Rectal smooth muscle tissue (tissue), 1 donor: ENCODE results near the gene GP2.

Experiments
- H3K27ac ChIP-seq: one replicate; pipeline ENCODE4 v1.7.0; 2013; ENCODE audit warnings: low read depth, low read length, inconsistent platforms
- H3K27me3 ChIP-seq: one replicate; pipeline ENCODE4 v1.7.0; 2013; ENCODE audit warnings: low read length; ENCODE audit not compliant: control insufficient read depth, insufficient read depth
- H3K36me3 ChIP-seq: one replicate; pipeline ENCODE4 v1.7.0; 2013; ENCODE audit warnings: low read length; ENCODE audit not compliant: control insufficient read depth, insufficient read depth
- H3K4me1 ChIP-seq: one replicate; pipeline ENCODE4 v1.7.0; 2013; ENCODE audit warnings: low read length; ENCODE audit not compliant: control insufficient read depth, insufficient read depth
- H3K4me3 ChIP-seq: one replicate; pipeline ENCODE4 v1.7.0; 2013; ENCODE audit warnings: low read length
- H3K9ac ChIP-seq: one replicate; pipeline ENCODE4 v1.7.0; 2013; ENCODE audit warnings: low read length

GP2 gene

GRCh38 chr16:20327444-20328041, at the start of gene GP2:
Gene GP2 (minus strand): TSS chr16:20327513. CDS start chr16:20326431, 1,082 bp downstream.
- Histone ChIP-seq H3K4me1 (no peaks in the 10 kb centered on the region), H3K27me3 (no peaks in the 10 kb centered on the region), H3K9ac (no peak within 1 kb of the TSS), H3K27ac (no peak within 1 kb of the TSS), H3K36me3 (no peaks in the 10 kb centered on the region), H3K4me3 (no peak within 1 kb of the TSS)

DNA sequence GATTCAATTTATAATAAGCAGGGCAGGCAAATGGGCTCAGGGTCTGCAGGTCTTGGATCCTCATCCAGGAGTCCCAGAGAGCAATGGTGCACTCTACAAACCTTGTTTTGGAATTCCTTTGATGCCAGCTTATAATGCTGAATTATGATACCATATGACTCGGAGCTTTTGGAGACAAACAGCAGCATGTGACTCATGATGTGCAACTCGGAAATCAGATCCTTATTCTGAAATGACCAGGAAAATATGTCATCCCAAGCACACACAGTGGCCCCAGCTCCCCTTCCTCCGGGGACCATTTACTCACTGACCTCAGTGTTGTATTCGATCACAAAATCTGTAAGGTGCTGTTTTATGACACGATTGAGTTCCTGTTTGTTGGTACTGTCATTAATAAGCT, 45.4 kb upstream of the GP2 start:
- Histone ChIP-seq H3K4me1 (no peaks in the 10 kb centered on the region), H3K9ac (no peak overlapping the region), H3K4me3 (no peak overlapping the region), H3K36me3 (no peaks in the 10 kb centered on the region), H3K27me3 (no peaks in the 10 kb centered on the region), H3K27ac (no peak overlapping the region)

- no peaks in the 10 kb centered on the region for H3K36me3 ChIP-seq
- H3K27ac ChIP-seq = no peak overlapping the region
- H3K27me3 ChIP-seq = no peaks in the 10 kb centered on the region
- H3K4me1 ChIP-seq = no peaks in the 10 kb centered on the region
- no peak overlapping the region for H3K4me3 ChIP-seq
- no peak overlapping the region for H3K9ac ChIP-seq
These were observed 42.2 kb upstream of the GP2 start for GRCh38 chr16:20369452-20370054.

DNA sequence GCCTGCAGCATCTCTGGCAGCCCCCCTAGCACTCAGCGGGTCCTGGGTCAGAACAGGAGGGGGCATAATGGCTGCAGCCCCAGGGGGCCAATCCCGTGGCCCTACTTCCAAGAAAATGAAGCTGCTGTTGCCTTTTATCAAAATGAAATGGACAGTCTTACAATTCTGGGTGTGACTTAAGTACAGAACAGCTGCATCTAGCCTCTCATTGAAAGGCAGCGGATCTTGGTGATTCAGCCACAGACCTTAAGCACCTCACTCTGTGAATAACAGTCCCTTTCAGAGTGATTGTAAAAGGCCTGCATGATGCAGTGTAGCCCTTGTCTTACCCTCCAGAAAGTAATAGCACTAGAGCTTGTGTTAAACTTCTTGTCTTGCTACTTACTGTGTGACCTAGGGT, 36.7 kb upstream of the GP2 start:
- H3K4me3 ChIP-seq = no peak overlapping the region

DNA sequence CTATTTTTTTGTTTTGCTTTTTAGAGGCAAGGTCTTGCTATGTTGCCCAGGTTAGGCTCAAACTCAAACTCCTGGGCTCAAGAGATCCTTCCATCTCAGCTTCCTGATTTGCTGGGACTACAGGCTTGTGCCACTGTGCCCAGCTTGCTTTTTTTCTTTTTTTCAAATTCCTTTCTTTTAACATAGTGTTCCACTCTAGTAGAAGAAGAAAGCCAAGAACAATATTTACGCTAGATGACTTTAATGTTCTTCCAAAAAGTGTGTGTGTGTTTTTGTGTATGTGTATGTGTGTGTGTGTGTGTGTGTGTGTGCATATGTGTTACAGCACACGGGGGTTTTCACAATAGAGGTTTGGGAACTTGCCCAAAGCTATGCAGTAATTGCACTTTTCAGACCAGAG, 35.9 kb upstream of the GP2 start:
- no peak overlapping the region for H3K27ac ChIP-seq
- H3K9ac ChIP-seq = no peak overlapping the region
- H3K4me1 ChIP-seq = no peaks in the 10 kb centered on the region
- no peaks in the 10 kb centered on the region for H3K36me3 ChIP-seq
- no peak overlapping the region for H3K4me3 ChIP-seq
- H3K27me3 ChIP-seq = no peaks in the 10 kb centered on the region

More for the DNA sequence above, 36.7 kb upstream of the GP2 start:
- H3K9ac ChIP-seq = no peak overlapping the region
- no peaks in the 10 kb centered on the region for H3K36me3 ChIP-seq
- H3K27ac ChIP-seq = no peak overlapping the region
- H3K4me1 ChIP-seq = no peaks in the 10 kb centered on the region
- no peaks in the 10 kb centered on the region for H3K27me3 ChIP-seq

GRCh38 chr16:20359997-20360396, 32.7 kb upstream of the GP2 start:
- Histone ChIP-seq H3K36me3 (no peaks in the 10 kb centered on the region), H3K9ac (no peak overlapping the region), H3K4me1 (no peaks in the 10 kb centered on the region), H3K27me3 (no peaks in the 10 kb centered on the region), H3K4me3 (no peak overlapping the region), H3K27ac (no peak overlapping the region)

DNA sequence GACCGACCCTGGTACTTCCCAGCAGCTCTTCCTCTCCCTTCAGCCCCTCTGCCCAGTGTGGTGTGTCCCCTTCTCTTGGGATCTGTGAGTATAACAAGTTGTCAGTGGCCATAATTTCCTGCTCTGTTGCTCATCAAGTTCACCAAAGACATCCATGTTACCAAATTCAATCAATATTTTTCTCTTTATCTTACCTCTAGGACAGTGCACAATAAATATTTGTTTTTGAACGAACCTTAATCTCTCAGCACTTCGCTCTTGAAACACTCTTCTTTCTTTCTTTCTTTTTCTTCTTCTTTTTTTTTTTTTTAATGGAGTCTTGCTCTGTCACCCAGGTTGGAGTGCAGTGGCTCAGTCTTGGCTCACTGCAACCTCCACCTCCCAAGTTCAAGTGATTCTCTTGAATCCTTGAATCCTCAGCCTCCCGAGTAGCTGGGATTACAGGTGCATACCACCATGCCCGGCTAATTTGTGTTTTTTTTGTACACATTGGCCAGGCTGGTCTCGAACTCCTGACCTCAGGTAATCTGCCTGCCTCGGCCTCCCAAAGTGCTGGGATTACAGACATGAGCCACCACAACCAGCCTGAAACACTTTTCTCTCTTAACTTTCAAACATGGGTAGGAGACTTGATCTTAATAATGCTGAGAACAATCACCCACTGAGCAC, 27.9 kb upstream of the GP2 start:
- Histone ChIP-seq H3K4me3 (no peak overlapping the region), H3K36me3 (no peaks in the 10 kb centered on the region), H3K27ac (no peak overlapping the region), H3K9ac (no peak overlapping the region), H3K27me3 (no peaks in the 10 kb centered on the region), H3K4me1 (no peaks in the 10 kb centered on the region)

DNA sequence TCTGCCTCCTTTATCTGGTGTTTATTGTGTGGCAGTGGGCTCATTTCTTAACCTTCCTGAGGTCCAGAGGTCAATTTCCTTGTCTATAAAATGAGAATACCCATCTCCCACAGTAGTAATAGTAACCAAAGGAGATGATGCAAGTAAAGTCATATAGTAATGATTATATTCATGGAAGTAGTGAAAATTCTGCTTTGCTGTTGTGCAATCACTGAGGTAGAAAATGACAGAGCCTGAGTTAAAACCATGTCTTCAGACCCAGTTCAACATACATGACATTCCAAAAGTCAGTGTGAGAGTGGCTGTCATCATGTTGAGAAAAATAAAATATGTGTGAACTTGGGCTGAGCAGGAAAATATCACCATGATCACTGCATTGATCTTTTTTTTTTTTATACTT, 26.1 kb upstream of the GP2 start:
- Histone ChIP-seq H3K9ac (no peak overlapping the region), H3K27ac (no peak overlapping the region), H3K36me3 (no peaks in the 10 kb centered on the region), H3K4me1 (no peaks in the 10 kb centered on the region), H3K4me3 (no peak overlapping the region), H3K27me3 (no peaks in the 10 kb centered on the region)

GRCh38 chr16:20352615-20353014, 25.3 kb upstream of the GP2 start, which contains the start of gene UMOD:
Gene UMOD (minus strand): TSS chr16:20352715. CDS start chr16:20350737, 1,978 bp downstream.
- Histone ChIP-seq H3K27ac (no peak within 1 kb of the TSS), H3K27me3 (no peaks in the 10 kb centered on the region), H3K9ac (no peak within 1 kb of the TSS), H3K4me1 (no peaks in the 10 kb centered on the region), H3K36me3 (no peaks in the 10 kb centered on the region), H3K4me3 (no peak within 1 kb of the TSS)

GRCh38 chr16:20349615-20350014, 22.3 kb upstream of the GP2 start:
- Histone ChIP-seq H3K36me3 (no peaks in the 10 kb centered on the region), H3K27me3 (no peaks in the 10 kb centered on the region), H3K4me3 (no peak overlapping the region), H3K27ac (no peak overlapping the region), H3K9ac (no peak overlapping the region), H3K4me1 (no peaks in the 10 kb centered on the region)

DNA sequence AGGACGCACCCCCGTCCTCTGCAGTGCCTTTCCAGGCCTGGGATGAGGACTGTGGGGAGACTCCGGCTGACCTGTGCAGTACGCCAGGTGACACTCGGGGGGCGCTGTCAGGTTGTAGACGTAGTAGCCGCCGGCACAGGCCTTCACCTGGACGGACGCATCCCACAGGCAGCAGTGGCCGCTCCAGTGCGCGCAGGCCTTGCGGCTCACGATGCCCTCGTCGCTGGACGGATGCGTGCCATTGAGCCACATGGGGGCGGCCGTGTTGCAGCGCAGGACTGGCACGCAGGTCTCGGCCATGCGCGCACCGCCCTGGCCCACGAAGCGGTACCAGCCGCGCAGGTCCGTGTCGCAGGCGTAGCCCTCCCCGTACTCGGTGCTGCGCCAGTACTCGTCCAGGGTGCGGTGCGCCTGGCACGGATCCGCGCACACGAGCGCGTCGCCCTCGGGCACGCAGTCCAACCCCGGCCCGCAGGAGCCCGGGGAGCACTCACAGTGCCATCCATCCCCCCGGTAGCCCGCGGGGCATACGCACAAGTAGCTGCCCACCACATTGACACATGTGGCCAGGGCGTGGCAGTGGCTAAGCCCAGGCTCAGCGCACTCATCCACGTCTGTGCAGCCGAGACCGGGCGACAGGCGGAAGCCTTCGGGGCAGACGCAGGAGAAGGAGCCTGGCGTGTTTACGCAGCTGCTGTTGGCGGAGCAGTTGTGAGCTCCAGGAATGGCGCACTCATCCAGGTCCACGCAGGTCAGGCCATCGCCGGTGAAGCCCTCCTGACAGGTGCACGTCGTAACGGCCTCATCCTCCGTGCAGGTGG, 21.3 kb upstream of the GP2 start:
- H3K27me3 ChIP-seq = no peaks in the 10 kb centered on the region

GRCh38 chr16:20347666-20348364, 20.5 kb upstream of the GP2 start:
- Histone ChIP-seq H3K4me1 (no peaks in the 10 kb centered on the region), H3K27me3 (no peaks in the 10 kb centered on the region), H3K9ac (no peak overlapping the region), H3K36me3 (no peaks in the 10 kb centered on the region), H3K27ac (no peak overlapping the region), H3K4me3 (no peak overlapping the region)

More for the DNA sequence above, 21.3 kb upstream of the GP2 start:
- no peaks in the 10 kb centered on the region for H3K4me1 ChIP-seq
- no peak overlapping the region for H3K9ac ChIP-seq
- no peak overlapping the region for H3K27ac ChIP-seq
- no peaks in the 10 kb centered on the region for H3K36me3 ChIP-seq
- H3K4me3 ChIP-seq = no peak overlapping the region
